HG02759 (cell line): Measurements from ENCODE around the gene EXOSC1.
"Not testable (repeated sequence)": the region's sequence is repeated elsewhere in the genome, so short reads cannot be mapped to it uniquely, and the experiment has no call there.

Experiments used
- ATAC-seq: cut with Tn5 transposase; IDR thresholded peaks from one replicate; pipeline ENCODE4 v1.9.1; 2021; ENCODE audit warnings: mild to moderate bottlenecking, moderate library complexity; ENCODE audit not compliant: unreplicated experiment

Gene EXOSC1, protein sequence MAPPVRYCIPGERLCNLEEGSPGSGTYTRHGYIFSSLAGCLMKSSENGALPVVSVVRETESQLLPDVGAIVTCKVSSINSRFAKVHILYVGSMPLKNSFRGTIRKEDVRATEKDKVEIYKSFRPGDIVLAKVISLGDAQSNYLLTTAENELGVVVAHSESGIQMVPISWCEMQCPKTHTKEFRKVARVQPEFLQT

GRCh38 chr10:97445722-97446639 is at the start of gene EXOSC1, which contains the start of gene ZDHHC16:
Gene EXOSC1, minus strand, starts transcription at chr10:97446006. Its CDS starts 21 bp downstream, at chr10:97445985.
Gene ZDHHC16, plus strand, starts transcription at chr10:97446175. Its CDS starts 5,501 bp downstream, at chr10:97451676.
- peak; percentile 95 for ATAC-seq

DNA sequence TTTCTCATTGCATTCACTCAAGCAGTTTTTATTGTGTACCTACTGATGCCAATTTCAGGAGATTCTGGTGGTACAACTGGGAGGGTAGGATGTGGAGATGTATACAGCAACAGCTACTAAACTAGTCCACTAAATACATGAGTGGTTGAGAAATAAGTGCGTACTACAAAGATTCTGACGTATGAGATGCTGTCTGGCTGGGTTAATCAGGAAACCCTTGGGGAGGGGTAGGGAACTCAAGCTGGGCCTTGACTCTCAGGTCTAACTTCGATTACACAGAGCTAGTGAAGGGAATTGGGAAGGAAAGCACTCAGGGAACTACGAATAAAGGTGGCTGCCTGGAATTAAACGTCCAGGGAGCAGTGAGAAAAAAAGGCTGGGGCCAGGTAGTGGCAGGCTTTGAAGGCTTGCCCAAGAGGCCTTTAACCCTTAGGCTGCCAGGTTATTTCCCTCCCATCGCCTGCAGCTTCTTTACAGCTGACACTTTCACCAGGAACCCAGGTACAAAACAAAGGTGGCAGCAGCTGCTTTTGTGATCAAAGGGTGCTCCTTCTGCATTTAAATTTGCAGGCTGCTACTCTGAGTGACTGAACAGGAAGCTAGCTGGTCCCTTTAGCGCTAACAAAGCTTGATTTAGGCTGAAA is 49.2 kb upstream of the EXOSC1 start:
- no peak for ATAC-seq

DNA sequence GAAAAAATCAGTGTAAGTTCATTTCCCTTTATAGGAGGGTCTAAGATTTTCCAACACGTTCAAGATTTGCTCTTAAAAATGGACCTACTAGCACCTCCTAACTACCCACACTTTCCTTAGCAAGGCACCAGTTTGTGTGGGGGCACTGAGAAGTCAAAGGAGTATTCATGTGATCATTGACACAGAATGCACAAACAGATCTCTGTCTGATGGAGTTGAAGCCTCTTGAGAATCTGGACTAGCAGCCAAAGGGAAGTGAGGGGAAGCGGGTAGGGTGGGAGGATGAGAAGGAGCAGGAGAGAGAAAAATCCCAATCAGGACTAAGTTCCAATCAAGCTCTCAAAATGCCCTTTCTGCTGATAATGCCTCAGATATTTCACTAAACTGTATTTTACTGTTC is 48.3 kb upstream of the EXOSC1 start:
- no peak for ATAC-seq

- ATAC-seq = no peak
These were observed 44.8 kb upstream of the EXOSC1 start for GRCh38 chr10:97490592-97490991.

- ATAC-seq = no peak
These were observed 40.0 kb upstream of the EXOSC1 start for GRCh38 chr10:97485647-97486281.

DNA sequence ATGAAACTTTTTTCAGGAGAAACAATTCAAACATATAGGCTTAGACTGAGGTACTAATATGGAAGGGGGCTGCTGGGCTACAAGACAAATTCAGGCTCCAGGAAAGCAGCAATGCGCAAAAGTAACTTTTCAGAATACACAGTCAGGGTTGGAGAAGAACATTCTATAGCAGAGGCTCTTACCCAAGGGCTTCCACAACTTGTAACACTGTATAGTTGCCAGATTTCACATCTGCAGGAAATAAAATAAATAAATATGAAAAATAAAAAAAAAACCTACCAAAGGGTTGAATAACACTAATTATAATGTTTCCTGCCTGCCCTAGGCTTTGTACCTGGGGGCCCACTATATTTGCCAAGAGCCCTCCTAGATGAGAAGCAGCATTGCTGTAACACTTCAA is 38.1 kb upstream of the EXOSC1 start:
- ATAC-seq = no peak

DNA sequence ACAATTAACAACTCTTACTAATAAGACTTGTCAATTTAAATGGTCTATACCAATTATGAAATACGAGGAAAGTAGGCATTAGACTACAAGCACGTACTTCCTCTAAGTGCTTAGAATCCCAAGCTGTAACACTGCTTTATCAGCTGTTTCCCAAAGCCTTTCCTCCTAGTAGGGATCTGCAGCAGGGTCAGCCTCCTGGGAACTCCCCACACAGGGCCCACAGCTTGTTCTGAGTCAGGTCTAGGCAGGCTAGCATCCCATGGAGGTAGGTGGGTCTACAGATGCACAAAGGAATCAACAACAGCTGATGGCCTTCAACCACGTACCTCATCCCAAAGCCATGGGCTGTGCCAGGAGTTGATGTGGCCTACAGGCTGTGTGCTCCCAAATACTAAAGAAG is 37.7 kb upstream of the EXOSC1 start:
- no peak for ATAC-seq

GRCh38 chr10:97482381-97482780 is 36.6 kb upstream of the EXOSC1 start:
- ATAC-seq = no peak

GRCh38 chr10:97481071-97481470 is 35.3 kb upstream of the EXOSC1 start:
- ATAC-seq = no peak

DNA sequence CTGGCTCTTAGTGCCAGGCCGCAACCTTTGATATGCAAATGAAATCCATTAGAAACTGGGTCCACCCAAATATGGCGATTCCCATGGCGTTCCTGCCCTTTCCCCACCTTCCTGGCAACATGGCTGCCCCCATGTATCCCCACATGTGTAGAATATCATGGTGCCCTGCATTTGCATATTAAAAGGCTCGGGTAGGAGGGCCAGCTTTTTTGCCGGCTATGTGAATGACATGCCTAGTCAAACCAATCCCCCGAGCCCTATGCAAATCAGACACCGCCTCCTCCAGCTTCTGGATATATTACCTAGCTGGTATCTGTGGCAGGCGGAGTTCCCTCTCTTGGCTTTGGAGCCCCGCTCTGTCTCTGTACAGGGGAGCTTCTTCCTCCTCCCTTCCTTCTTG is 34.1 kb upstream of the EXOSC1 start:
- ATAC-seq = no peak

DNA sequence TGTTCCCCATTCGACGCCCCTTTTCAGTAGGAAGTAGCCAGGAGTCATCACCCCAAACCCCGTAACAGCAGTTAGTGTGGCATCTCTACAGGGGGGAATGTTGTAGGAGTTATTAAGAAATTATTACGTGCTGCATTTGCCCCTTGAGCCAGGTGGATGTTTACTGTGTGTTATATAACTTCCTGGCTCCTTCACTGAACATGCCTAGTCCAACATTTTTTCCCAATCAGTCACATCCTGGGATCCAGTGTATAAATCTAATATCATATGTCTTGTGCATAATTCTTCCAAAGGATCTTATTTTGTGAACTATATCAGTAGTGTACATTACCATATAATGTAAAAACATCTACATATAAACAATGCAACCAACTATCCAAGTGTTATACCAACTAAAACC is 33.6 kb upstream of the EXOSC1 start:
- not testable (repeated sequence) for ATAC-seq

DNA sequence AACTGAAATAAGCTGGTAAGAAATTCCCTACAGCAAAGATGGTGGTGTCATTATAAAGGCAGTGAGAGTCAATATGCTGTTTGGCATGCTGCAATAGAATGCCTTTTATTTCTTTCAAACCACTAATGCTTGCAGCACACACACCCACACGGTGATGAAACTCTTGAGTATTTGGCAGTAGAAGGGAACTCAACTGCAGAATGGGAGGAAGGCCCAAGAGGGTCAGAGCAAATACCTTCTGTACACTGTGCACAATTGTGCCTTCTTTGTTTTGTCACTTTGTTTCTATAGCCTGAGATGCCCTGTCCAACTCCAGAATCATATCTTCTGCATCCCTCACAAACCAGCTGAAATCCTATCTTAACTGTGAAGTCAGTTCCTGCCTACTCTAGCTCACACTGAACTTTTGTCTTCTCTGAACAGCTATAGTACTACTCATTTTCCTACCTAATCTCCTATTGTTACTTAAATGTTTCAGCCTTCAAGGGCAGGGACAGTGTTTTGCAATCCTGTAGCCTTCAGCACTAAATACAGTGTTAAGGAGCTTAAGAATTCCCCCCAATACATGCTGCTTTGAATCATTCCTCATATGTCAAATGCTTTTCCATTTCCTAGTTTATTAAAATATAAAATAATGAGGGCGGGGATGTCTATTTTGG is 30.3 kb upstream of the EXOSC1 start:
- no peak for ATAC-seq

DNA sequence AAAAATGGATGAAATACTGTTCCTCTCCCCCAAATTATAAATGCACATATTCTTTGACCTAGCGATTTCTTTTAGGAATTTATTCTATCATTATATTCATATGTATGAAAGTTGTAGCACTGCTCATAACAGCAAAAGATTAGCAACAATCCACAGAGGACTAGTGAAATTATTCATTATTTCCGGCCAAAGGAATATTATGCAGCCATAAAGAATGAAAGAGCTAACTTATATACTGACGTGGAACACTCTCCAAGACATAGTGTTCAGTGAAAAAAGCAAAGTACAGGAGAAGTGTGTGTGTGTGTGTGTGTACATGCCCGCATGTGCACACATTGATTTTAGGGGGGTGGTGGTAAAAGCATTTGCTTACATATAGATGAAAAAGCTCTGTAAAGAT is 29.1 kb upstream of the EXOSC1 start:
- ATAC-seq = no peak

DNA sequence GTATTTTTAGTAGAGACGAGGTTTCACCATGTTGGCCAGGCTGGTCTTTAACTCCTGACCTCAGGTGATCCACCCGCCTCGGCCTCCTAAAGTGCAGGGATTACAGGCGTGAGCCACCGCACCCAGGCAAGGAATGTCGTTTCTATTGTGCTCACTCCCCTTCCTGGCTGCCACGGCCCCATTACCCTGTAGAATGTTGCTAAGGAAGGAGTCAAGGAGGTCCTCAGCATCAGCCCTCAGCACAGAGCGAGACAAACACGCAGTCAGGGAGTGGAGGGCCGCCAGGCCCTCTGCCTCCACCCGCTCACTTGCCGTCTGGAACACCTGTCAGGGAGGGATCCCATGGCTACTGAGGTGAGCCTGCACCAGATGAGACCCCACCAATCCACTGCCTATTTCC is 23.0 kb upstream of the EXOSC1 start:
- not testable (repeated sequence) for ATAC-seq

DNA sequence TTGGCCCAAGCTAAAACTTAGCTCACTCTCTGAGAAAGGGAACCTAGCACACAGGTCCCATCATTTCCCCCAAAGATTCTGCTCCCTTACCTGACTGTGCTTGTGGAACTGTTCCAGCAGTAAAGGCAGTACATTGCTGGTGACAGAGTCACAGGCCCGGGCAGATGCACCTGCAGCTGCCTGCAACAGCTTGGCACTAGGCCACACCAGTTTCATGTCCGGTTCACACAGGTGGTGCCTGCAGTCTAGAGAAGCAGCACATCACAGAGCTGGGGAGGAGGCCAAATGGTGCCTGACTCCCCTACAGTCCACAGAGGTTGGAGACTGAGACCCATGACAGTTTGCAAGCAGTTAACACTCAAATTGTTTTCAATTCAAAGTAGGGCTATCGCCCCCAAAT is 22.4 kb upstream of the EXOSC1 start:
- peak; percentile 55 for ATAC-seq

- ATAC-seq = no peak
These were observed 20.9 kb upstream of the EXOSC1 start for GRCh38 chr10:97466755-97467154.

DNA sequence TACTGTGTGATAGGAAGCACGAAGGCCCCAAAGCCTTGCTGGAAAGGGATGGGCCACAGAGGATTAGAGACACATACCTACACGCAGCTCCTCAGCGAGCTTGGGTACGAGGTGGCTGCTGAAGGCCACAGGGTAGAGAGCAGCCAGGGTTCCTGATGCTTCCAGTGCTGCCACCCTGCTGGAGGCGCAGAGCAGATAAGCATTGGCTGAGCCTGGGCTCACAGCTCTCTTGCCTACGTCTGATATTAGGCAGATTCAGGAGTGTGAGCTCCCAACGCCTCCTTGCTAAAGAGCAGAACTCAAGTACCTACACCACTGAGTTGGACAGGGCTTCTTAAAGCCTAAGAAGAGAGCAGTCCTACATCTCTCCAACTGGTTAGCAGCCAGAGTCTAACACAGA is 20.2 kb upstream of the EXOSC1 start:
- ATAC-seq = no peak

GRCh38 chr10:97464226-97464625 is 18.4 kb upstream of the EXOSC1 start:
- no peak for ATAC-seq

DNA sequence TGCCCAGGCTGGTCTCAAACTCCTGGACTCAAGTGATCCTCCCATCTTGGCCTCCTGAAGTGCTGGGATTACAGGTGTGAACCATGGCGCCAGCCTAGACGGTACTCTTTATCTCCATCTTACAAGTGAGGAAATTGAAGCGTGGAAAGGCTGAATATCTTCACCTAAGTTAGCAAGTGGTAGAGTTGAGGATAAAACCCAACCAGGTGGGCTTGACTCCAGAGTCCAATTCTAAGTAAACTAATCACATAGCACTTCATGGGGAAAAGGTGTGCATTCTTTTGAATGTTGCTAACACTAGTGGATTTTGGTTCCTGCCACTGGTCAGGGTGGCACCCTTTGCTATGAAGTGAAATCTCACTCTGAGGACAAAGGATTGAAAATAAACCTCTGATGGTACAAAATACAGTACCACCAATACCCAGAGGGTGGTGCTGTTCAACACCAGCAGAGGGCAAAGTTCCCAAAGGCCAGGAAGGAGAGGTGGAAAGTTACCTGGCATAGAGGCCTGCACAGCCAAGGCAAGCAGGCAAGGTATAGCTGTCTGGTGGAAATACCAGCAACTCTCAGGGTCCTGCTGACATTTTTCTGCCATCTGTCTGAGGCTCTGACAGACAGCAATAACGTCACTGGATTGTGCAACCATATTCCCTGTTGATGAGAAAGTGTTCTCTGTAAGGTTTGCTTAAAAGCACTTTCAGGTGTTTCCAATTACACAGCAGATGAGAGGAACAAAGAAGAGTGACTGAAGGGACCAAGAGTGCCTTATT is 17.7 kb upstream of the EXOSC1 start:
- ATAC-seq = peak; percentile 49

DNA sequence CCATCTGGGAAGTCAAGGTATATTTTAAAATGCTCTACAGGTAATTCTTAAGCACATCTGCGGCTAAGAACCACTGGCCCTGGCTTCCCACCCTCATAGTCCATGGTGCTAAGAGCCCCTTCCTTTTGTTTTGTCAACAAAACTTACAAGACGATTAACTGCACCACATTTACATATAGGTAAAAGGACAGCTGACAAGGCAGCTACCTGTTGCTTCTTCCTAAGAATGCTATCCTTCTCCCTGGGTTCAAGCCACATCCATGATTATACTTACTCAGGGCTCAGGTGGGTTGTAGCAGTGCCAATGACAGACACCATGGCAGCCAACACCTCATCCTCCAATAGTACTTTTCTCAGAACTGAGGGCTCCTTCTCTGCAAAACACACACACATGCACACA is 16.5 kb upstream of the EXOSC1 start:
- ATAC-seq = no peak
